ENCODE data around the gene ANAPC16. TPM values are rescaled to one million over a fixed set of nuclear protein-coding genes. Genes with fewer than 3 reads are reported as not detected.

ANAPC16 gene
- total RNA-seq, 1 donor from 2014 or later: 54.4 TPM

- no peaks in the 10 kb centered on the region for H3K27me3 Mint-ChIP-seq (ENCODE audit: low read depth)
- H3K27ac Mint-ChIP-seq (ENCODE audit: unreplicated experiment): no peak overlapping the region
- no peaks in the 10 kb centered on the region for H3K36me3 Mint-ChIP-seq (ENCODE audit: low read depth)
- DNase-seq (ENCODE audit: low spot score): no peak
- H3K9me3 Mint-ChIP-seq (ENCODE audit: low read depth): no peaks in the 10 kb centered on the region
- H3K4me3 Mint-ChIP-seq (ENCODE audit: unreplicated experiment): no peak overlapping the region
- peaks cover 36% of the 10 kb centered on the region for H3K4me1 Mint-ChIP-seq (ENCODE audit: low read depth)
- no peak for TF ChIP-seq CTCF (IDR thresholded peaks at IDR 0.05)
These were observed 2.5 kb downstream of the ANAPC16 start for GRCh38 chr10:72218325-72218724.

- TF ChIP-seq CTCF (IDR thresholded peaks at IDR 0.05): no peak
- Mint-ChIP-seq H3K36me3 (ENCODE audit: low read depth) (no peaks in the 10 kb centered on the region), H3K4me3 (ENCODE audit: unreplicated experiment) (no peak overlapping the region), H3K4me1 (ENCODE audit: low read depth) (peaks cover 40% of the 10 kb centered on the region), H3K27me3 (ENCODE audit: low read depth) (no peaks in the 10 kb centered on the region), H3K9me3 (ENCODE audit: low read depth) (no peaks in the 10 kb centered on the region), H3K27ac (ENCODE audit: unreplicated experiment) (no peak overlapping the region)
- no peak for DNase-seq (ENCODE audit: low spot score)
These were observed 2.9 kb downstream of the ANAPC16 start for GRCh38 chr10:72218726-72219125.

- no peak for DNase-seq (ENCODE audit: low spot score)
- Mint-ChIP-seq H3K4me3 (ENCODE audit: unreplicated experiment) (no peak overlapping the region), H3K9me3 (ENCODE audit: low read depth) (no peaks in the 10 kb centered on the region), H3K27me3 (ENCODE audit: low read depth) (no peaks in the 10 kb centered on the region), H3K4me1 (ENCODE audit: low read depth) (peaks cover 45% of the 10 kb centered on the region), H3K27ac (ENCODE audit: unreplicated experiment) (peak overlapping the region; percentile 52), H3K36me3 (ENCODE audit: low read depth) (no peaks in the 10 kb centered on the region)
- TF ChIP-seq CTCF (IDR thresholded peaks at IDR 0.05): no peak
These were observed 3.5 kb downstream of the ANAPC16 start for GRCh38 chr10:72219235-72219814.

- no peak for DNase-seq (ENCODE audit: low spot score)
- no peak for TF ChIP-seq CTCF (IDR thresholded peaks at IDR 0.05)
- peak overlapping the region; percentile 13 for H3K27ac Mint-ChIP-seq (ENCODE audit: unreplicated experiment)
- no peak overlapping the region for H3K4me3 Mint-ChIP-seq (ENCODE audit: unreplicated experiment)
- H3K4me1 Mint-ChIP-seq (ENCODE audit: low read depth): peaks cover 33% of the 10 kb centered on the region
- H3K9me3 Mint-ChIP-seq (ENCODE audit: low read depth): no peaks in the 10 kb centered on the region
- no peaks in the 10 kb centered on the region for H3K27me3 Mint-ChIP-seq (ENCODE audit: low read depth)
- H3K36me3 Mint-ChIP-seq (ENCODE audit: low read depth): no peaks in the 10 kb centered on the region
These were observed 4.8 kb downstream of the ANAPC16 start for GRCh38 chr10:72220637-72221036.

- H3K27ac Mint-ChIP-seq (ENCODE audit: unreplicated experiment): no peak overlapping the region
- no peak for DNase-seq (ENCODE audit: low spot score)
These were observed 5.5 kb downstream of the ANAPC16 start for GRCh38 chr10:72221278-72221677.

More at GRCh38 chr10:72221278-72221677, 5.5 kb downstream of the ANAPC16 start:
- Mint-ChIP-seq H3K9me3 (ENCODE audit: low read depth) (no peaks in the 10 kb centered on the region), H3K36me3 (ENCODE audit: low read depth) (no peaks in the 10 kb centered on the region), H3K27me3 (ENCODE audit: low read depth) (no peaks in the 10 kb centered on the region), H3K4me3 (ENCODE audit: unreplicated experiment) (no peak overlapping the region), H3K4me1 (ENCODE audit: low read depth) (peaks cover 32% of the 10 kb centered on the region)
- TF ChIP-seq CTCF (IDR thresholded peaks at IDR 0.05): no peak
